Pancreas (tissue), 10 donors: ENCODE results near the gene PLGRKT. TPM values are rescaled to one million over a fixed set of nuclear protein-coding genes. Genes with fewer than 3 reads are reported as not detected.
A peak's percentile ranks its signal among the peaks of the same experiment; 100 is the strongest.

ENCODE experiments used
- ATAC-seq, 4 donors: fragments of 200-7000 bp; cut with Tn5 transposase; one replicate each; pipeline versions ENCODE4 v1.8.0 to v1.9.1; 2020; ENCODE audit warnings: mild to moderate bottlenecking in 4 of 4, moderate library complexity in 4 of 4
- DNase-seq, 6 donors: peaks; one replicate each; pipeline ENCODE4 v3.0.0-alpha.2; 2020
- FAIRE-seq: peaks from 2 replicates; lab custom pipeline; 2012; peaks lifted over from hg19 to GRCh38; lab: Jason Lieb, UNC
- H3K27ac ChIP-seq, 4 donors: fragments of 200-600 bp; sonication (generic); 1 replicate in 3 of 4; 2 replicates in 1 of 4; pipeline versions ENCODE4 v1.5.0 to v1.8.0; 2020
- H3K27me3 ChIP-seq, 4 donors: fragments of 200-600 bp; one replicate each; pipeline ENCODE4 v1.8.0; 2021
- H3K36me3 ChIP-seq, 3 donors: fragments of 200-600 bp; sonication (generic) in 1 of 3; one replicate each; pipeline versions ENCODE4 v1.5.0 to v1.8.0; 2020 to 2021
- H3K4me1 ChIP-seq, 3 donors: fragments of 200-600 bp; one replicate each; pipeline ENCODE4 v1.8.0; 2021
- H3K4me3 ChIP-seq, 4 donors: fragments of 200-600 bp; sonication (generic) in 2 of 4; one replicate each; pipeline versions ENCODE4 v1.5.0 to v1.8.0; 2020 to 2021
- H3K9me3 ChIP-seq, 4 donors: fragments of 200-600 bp; one replicate each; pipeline ENCODE4 v1.8.0; 2021
- CTCF ChIP-seq, 4 donors: fragments of 200-600 bp; sonication (generic) in 3 of 4; IDR thresholded peaks; one replicate each; pipeline versions ENCODE4 v1.5.0 to v1.8.0; 2021; ENCODE audit warnings: antibody characterized with exemption in 4 of 4
- WGBS, 2 donors: extraction: QIAGEN DNeasy Blood & Tissue Kit; methylation state at CpG; one replicate each; pipeline ENCODE4 v1.1.7; 2013; 5-methylcytosine and 5-hydroxymethylcytosine counted together
- intact Hi-C, 3 donors: fragments of 100-400 bp; cut with DNase I; formaldehyde crosslinking; loops; one replicate each; pipeline versions ENCODE4 v1.11.1 to v1.14.2; 2022
- polyA plus RNA-seq, 2 donors: library from polyadenylated mRNA; stranded (reverse); fragments of 200-250 nt; gene quantifications; one replicate each; pipeline ENCODE4 v1.2.3, GENCODE V29; 2013
- total RNA-seq, 6 donors: library from RNA; stranded (reverse); fragmentation: NEBNext Ultra II Directional in 4 of 6; extraction: Animal tissue kit (Norgen Biotek cat#: 25700) in 4 of 6; gene quantifications; one replicate each; pipeline versions ENCODE4 v1.2.1 to v1.2.4, GENCODE V29; 2021 to 2023
- donor health status: healthy with polysubstance abuse.
- donor health status: DM: no; HTN: no; CAD: no; lungs with moderate emphysema.
- donor health status: DM: no; HTN: no; CAD: no.
- donor health status: control.
- donor health status: control.
- donor health status: Bipolar disorder and iron deficiency.
- donor health status: DM: yes; HTN: yes; CAD: no.
- donor health status: DM: no; HTN: no; CAD: no.
- donor health status: DM: no; HTN: no; CAD: no.
- donor health status: DM: yes; HTN: yes; CAD: no.

Gene PLGRKT
- total and polyA plus RNA-seq, 8 donors: 4.9 to 9.0 (median 6.6) TPM

DNA sequence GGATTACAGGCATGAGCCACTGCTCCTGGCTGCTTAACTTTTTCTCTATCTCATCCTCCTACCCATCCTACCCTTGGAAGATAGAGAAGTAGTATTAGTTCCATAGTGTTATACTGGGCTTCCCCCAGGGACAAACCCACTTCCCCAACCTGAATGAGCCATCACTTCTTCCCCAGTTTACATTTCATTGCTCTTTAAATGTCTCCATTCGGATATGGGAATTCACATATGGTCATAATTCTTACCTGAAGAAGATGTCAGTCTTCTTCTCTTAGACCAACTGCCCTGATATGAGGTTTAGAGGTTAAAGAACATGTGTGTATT, 14.5 kb upstream of the PLGRKT start:
- Histone ChIP-seq H3K27me3 (no peaks in the 10 kb centered on the region), H3K4me1 (peaks cover 0 to 19% (median 6%) of the 10 kb centered on the region in 3 donors), H3K9me3 (peaks cover 0 to 6% (median 0%) of the 10 kb centered on the region in 4 donors), H3K4me3 (no peak overlapping the region), H3K27ac (no peak overlapping the region), H3K36me3 (no peaks in the 10 kb centered on the region)
- intact Hi-C loops: no loop called here
- ATAC-seq (no peak), DNase-seq (no peak), FAIRE-seq (no peak)
- WGBS, 2 donors: 85 to 97% methylated on average over 1 of the region's 1 CpG
- no peak for TF ChIP-seq CTCF (IDR thresholded peaks at IDR 0.05)

GRCh38 chr9:5450359-5451091, 12.8 kb upstream of the PLGRKT start, which contains the start of gene CD274:
Gene CD274, plus strand, starts transcription at chr9:5450542. Its CDS starts 5,572 bp downstream, at chr9:5456114.
- H3K36me3 ChIP-seq: no peaks in the 10 kb centered on the region
- TF ChIP-seq CTCF (IDR thresholded peaks at IDR 0.05): peak in 3 of 4 donors; percentile 20 to 45 (median 44)
- peaks cover 0 to 19% (median 6%) of the 10 kb centered on the region in 3 donors for H3K4me1 ChIP-seq
- FAIRE-seq (no peak), DNase-seq (peak; percentile 92 to 96 (median 92)), ATAC-seq (peak; percentile 99 to 100 (median 100))
- H3K9me3 ChIP-seq: peaks cover 0 to 6% (median 0%) of the 10 kb centered on the region in 4 donors
- H3K4me3 ChIP-seq: peak within 1 kb of the TSS; percentile 34 to 55 (median 52)
- WGBS, 2 donors: 1 to 2% methylated on average over 36 of the region's 36 CpGs
- no peaks in the 10 kb centered on the region for H3K27me3 ChIP-seq
- intact Hi-C loops: no loop called here
- H3K27ac ChIP-seq: peak within 1 kb of the TSS; percentile 46 to 93 (median 72)

DNA sequence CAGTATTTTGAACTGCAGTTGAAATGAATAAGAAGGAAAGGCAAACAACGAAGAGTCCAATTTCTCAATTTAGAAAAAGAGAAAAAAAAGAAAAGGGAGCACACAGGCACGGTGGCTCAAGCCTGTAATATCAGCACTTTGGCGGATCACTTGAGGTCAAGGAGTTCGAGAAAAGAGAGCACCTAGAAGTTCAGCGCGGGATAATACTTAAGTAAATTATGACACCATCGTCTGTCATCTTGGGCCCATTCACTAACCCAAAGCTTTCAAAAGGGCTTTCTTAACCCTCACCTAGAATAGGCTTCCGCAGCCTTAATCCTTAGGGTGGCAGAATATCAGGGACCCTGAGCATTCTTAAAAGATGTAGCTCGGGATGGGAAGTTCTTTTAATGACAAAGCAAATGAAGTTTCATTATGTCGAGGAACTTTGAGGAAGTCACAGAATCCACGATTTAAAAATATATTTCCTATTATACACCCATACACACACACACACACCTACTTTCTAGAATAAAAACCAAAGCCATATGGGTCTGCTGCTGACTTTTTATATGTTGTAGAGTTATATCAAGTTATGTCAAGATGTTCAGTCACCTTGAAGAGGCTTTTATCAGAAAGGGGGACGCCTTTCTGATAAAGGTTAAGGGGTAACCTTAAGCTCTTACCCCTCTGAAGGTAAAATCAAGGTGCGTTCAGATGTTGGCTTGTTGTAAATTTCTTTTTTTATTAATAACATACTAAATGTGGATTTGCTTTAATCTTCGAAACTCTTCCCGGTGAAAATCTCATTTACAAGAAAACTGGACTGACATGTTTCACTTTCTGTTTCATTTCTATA, 12.0 kb upstream of the PLGRKT start:
- intact Hi-C loops: no loop called here
- H3K27me3 ChIP-seq: no peaks in the 10 kb centered on the region
- WGBS, 2 donors: 40 to 45% methylated on average over 15 of the region's 15 CpGs
- H3K4me3 ChIP-seq: peak overlapping the region; percentile 34 to 55 (median 52)
- no peaks in the 10 kb centered on the region for H3K36me3 ChIP-seq
- DNase-seq: no peak
- peak; percentile 85 for FAIRE-seq
- peaks cover 0 to 6% (median 0%) of the 10 kb centered on the region in 4 donors for H3K9me3 ChIP-seq
- peak overlapping the region; percentile 46 to 93 (median 72) for H3K27ac ChIP-seq
- TF ChIP-seq CTCF (IDR thresholded peaks at IDR 0.05): no peak
- ATAC-seq: peak in 2 of 4 donors; percentile 6 to 7
- peaks cover 0 to 19% (median 6%) of the 10 kb centered on the region in 3 donors for H3K4me1 ChIP-seq

GRCh38 chr9:5448461-5449435, 11.0 kb upstream of the PLGRKT start:
- Histone ChIP-seq H3K27me3 (no peaks in the 10 kb centered on the region), H3K4me1 (peaks cover 0 to 19% (median 6%) of the 10 kb centered on the region in 3 donors), H3K9me3 (peaks cover 0 to 6% (median 0%) of the 10 kb centered on the region in 4 donors), H3K4me3 (no peak overlapping the region), H3K27ac (peak overlapping the region in 1 of 4 donors; percentile 93), H3K36me3 (no peaks in the 10 kb centered on the region)
- WGBS, 2 donors: 51 to 62% methylated on average over 5 of the region's 5 CpGs
- intact Hi-C loops: no loop called here
- no peak for ATAC-seq
- no peak for FAIRE-seq
- TF ChIP-seq CTCF (IDR thresholded peaks at IDR 0.05): no peak
- no peak for DNase-seq
